Measurements from ENCODE around the gene INPP5J. TPM values are rescaled to one million over a fixed set of nuclear protein-coding genes. Genes with fewer than 3 reads are reported as not detected.
A peak's percentile ranks its signal among the peaks of the same experiment; 100 is the strongest.

INPP5J gene
- total and polyA plus RNA-seq, 2 of the 13 experiments (the other 11 are each of a cell fraction or from before 2014, with no cell fraction given), result 0.24 to 1.1 TPM

- intact Hi-C loops (cut with micrococcal nuclease; ENCODE audit: unreplicated experiment), result loop anchor here (1.0 kb wide), 3 partner anchors 42 to 201 kb away; partner anchors contain the start of gene SELENOM
- TF ChIP-seq ZNF572 (CRISPR knock-in tag; IDR thresholded peaks at IDR 0.05), result 0 out of 2 replicates have a peak, but pooled peaks have one; percentile 31
- no peak for TF ChIP-seq ZNF607 (CRISPR knock-in tag; IDR thresholded peaks at IDR 0.05; ENCODE audit: borderline replicate concordance)
- TF ChIP-seq, protein P1, sequence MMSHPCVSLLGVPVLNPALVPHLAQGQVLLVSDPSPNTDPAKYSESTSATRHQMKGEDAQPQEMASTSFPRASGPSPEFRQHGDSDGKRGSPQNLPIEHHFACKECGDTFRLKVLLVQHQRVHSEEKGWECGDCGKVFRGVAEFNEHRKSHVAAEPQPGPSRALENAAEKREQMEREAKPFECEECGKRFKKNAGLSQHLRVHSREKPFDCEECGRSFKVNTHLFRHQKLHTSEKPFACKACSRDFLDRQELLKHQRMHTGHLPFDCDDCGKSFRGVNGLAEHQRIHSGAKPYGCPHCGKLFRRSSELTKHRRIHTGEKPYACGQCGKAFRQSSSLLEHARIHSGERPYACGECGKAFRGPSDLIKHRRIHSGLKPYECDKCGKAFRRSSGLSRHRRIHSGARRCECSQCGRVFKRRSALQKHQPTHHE (CRISPR knock-in tag; IDR thresholded peaks at IDR 0.05; ENCODE audit: borderline replicate concordance), result no peak
- peak; percentile 42; the same call in 1 of the 2 replicates for TF ChIP-seq ERF (CRISPR knock-in tag; IDR thresholded peaks at IDR 0.05)
- TF ChIP-seq ZNF770 (CRISPR knock-in tag; IDR thresholded peaks at IDR 0.05), result no peak
- 0 out of 2 replicates have a peak, but pooled peaks have one; percentile 35 for TF ChIP-seq TSC22D2 (CRISPR knock-in tag; IDR thresholded peaks at IDR 0.05; ENCODE audit: borderline replicate concordance)
- no peak for TF ChIP-seq TFE3 (CRISPR knock-in tag; IDR thresholded peaks at IDR 0.05)
- TF ChIP-seq PBX2 (CRISPR knock-in tag; IDR thresholded peaks at IDR 0.05), result no peak
- no peak for TF ChIP-seq ZNF503 (CRISPR knock-in tag; IDR thresholded peaks at IDR 0.05)
- no peak for TF ChIP-seq SUZ12 (IDR thresholded peaks at IDR 0.05; ENCODE audit: low read depth, low read length)
- TF ChIP-seq, protein P2, sequence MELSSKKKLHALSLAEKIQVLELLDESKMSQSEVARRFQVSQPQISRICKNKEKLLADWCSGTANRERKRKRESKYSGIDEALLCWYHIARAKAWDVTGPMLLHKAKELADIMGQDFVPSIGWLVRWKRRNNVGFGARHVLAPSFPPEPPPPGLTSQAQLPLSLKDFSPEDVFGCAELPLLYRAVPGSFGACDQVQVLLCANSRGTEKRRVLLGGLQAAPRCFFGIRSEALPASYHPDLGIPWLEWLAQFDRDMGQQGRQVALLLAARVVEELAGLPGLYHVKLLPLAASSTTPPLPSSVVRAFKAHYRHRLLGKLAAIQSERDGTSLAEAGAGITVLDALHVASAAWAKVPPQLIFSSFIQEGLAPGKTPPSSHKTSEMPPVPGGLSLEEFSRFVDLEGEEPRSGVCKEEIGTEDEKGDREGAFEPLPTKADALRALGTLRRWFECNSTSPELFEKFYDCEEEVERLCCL (CRISPR knock-in tag; IDR thresholded peaks at IDR 0.05; ENCODE audit: borderline replicate concordance), result no peak
These were observed 26.3 kb downstream of the INPP5J start for GRCh38 chr22:31148953-31149627.

More at GRCh38 chr22:31148953-31149627, 26.3 kb downstream of the INPP5J start:
- FAIRE-seq (peak; percentile 83), DNase-seq (ENCODE audit: low spot score) (peak; percentile 64), ATAC-seq (peak; percentile 90)
- Histone ChIP-seq H3K36me3 (replicated peaks in 1 of 2; ENCODE audit: control insufficient read depth in 1 of 2, insufficient read depth in 2 of 2, low read length in 2 of 2) (no peaks in the 10 kb centered on the region), H4K20me1 (ENCODE audit: insufficient read depth, low read length) (no peaks in the 10 kb centered on the region), H2AFZ (ENCODE audit: low read length) (no peak overlapping the region), H3K79me2 (ENCODE audit: insufficient read depth, low read length) (no peaks in the 10 kb centered on the region), H3K4me2 (ENCODE audit: low read depth, low read length) (0 out of 2 replicates have a peak overlapping the region, but pooled peaks have one; percentile 4), H3K27me3 (ENCODE audit: control insufficient read depth in 1 of 2, insufficient read depth in 2 of 2, low read length in 2 of 2) (peaks cover 2 to 5% of the 10 kb centered on the region in 2 experiments; a peak in 2 of 5 replicates), H3K4me3 (replicated peaks in 1 of 3; ENCODE audit: insufficient read depth in 1 of 3, low read depth in 2 of 3, low read length in 3 of 3) (no peak overlapping the region), H3K4me1 (ENCODE audit: insufficient read depth, low read length) (peaks cover 27% of the 10 kb centered on the region), H3K27ac (ENCODE audit: extremely low read length, insufficient read depth, low read length) (no peak overlapping the region), H3K9me3 (ENCODE audit: low read length) (no peaks in the 10 kb centered on the region), H3K9ac (ENCODE audit: insufficient read depth, low read depth, low read length) (no peak overlapping the region)
- in situ Hi-C loops (cut with HindIII; ENCODE audit: extremely low pct_ligation_motif_present, low pct_unique_long_range_greater_than_20kb), result loop anchor here (10.0 kb wide), 1 partner anchor 184 kb away; the partner anchor contains the start of genes MORC2 and TUG1
- no TSS peak for BruUV-seq (replicated peaks)
- 0% methylated on average over 5 of the region's 5 CpGs for WGBS (ENCODE audit: low lambda C conversion rate)
- CTCF ChIA-PET (ENCODE audit: low intra/inter-chr PET ratio, low total read pairs), result interaction anchor here (1.1 to 3.0 kb wide), 4 partner anchors 41 to 229 kb away, joined by 3 to 32 read pairs (median 16); partner anchors contain the start of gene SELENOM
- POLR2A ChIA-PET, result interaction anchor here (0.7 to 1.9 kb wide), 2 partner anchors 10 to 68 kb away, joined by 3 to 9 read pairs; partner anchors contain the start of genes RNF185 and SMTN
